HCT116 (cell line): ENCODE data around the gene MAML2. TPM values are rescaled to one million over a fixed set of nuclear protein-coding genes. Genes with fewer than 3 reads are reported as not detected.

ENCODE experiments used
- ATAC-seq: fragments of 200-7000 bp; cut with Tn5 transposase; 2 replicates; pipeline ENCODE4 v1.9.1; 2020; ENCODE audit warnings: mild to moderate bottlenecking, moderate library complexity
- BruUV-seq: library from RNA; stranded (reverse); fragments of 400-500 nt; replicated peaks from 2 replicates; lab custom pipeline; 2021; lab: Mats Ljungman, UMichigan
- CTCF ChIA-PET: fragments of 300-600 bp; sonication (Branson Sonifier 250); formaldehyde crosslinking; loops from one replicate; lab custom pipeline; 2021; ENCODE audit warnings: antibody characterized with exemption; lab: Charles Lee
- POLR2A ChIA-PET: fragments of 300-600, 350-600 bp; sonication (Branson Sonifier 250); formaldehyde crosslinking; loops from one replicate; lab custom pipeline; 2021; ENCODE audit warnings: antibody characterized with exemption; lab: Charles Lee
- RAD21 ChIA-PET, 2 experiments: fragments of 300-600 bp; sonication (Branson Sonifier 250); formaldehyde crosslinking; loops; one replicate each; lab custom pipeline; 2023; ENCODE audit warnings: low total read pairs in 2 of 2; ENCODE audit not compliant: uncharacterized antibody in 2 of 2, unreplicated experiment in 2 of 2, low non-redundant PET in 1 of 2; lab: Charles Lee
- DNase-seq: peaks from one replicate; pipeline ENCODE4 v3.0.0-alpha.2; 2010; ENCODE audit warnings: low read depth, low spot score
- H2AFZ ChIP-seq: fragments of 200-600 bp; shearing (Covaris generic), sonication (generic); 2 replicates; pipeline ENCODE4 v1.6.1; 2017; ENCODE audit warnings: low read depth, mixed run types, mixed read lengths, antibody characterized with exemption, low read length; ENCODE audit not compliant: poor library complexity, severe bottlenecking
- H3K27ac ChIP-seq: 2 replicates; pipeline ENCODE4 v1.5.1; 2012; ENCODE audit warnings: low read depth, low read length
- H3K27me3 ChIP-seq: fragments of 200-600 bp; sonication (generic); 2 replicates; pipeline ENCODE4 v1.6.1; 2016; ENCODE audit warnings: mixed run types, low read length, mixed read lengths; ENCODE audit not compliant: insufficient read depth
- H3K36me3 ChIP-seq, 2 experiments: fragments of 200-500 bp in 1 of 2; fragments of 200-600 bp in 1 of 2; sonication (Bioruptor generic) in 1 of 2; sonication (generic) in 1 of 2; 2 replicates each; pipeline versions ENCODE4 v1.5.1 to v1.6.1; 2014 to 2016; ENCODE audit warnings: low read length in 2 of 2, inconsistent platforms in 1 of 2, mixed read lengths in 1 of 2, mixed run types in 1 of 2; ENCODE audit not compliant: insufficient read depth in 2 of 2, control insufficient read depth in 1 of 2
- H3K4me1 ChIP-seq, 2 experiments: fragments of 200-600 bp in 1 of 2; sonication (generic) in 1 of 2; 2 replicates each; pipeline versions ENCODE4 v1.5.1 to v1.6.1; 2012 to 2017; ENCODE audit warnings: low read length in 2 of 2, inconsistent platforms in 1 of 2, mild to moderate bottlenecking in 1 of 2, mixed read lengths in 1 of 2, mixed run types in 1 of 2, moderate library complexity in 1 of 2; ENCODE audit not compliant: insufficient read depth in 2 of 2, control insufficient read depth in 1 of 2
- H3K4me2 ChIP-seq: fragments of 200-600 bp; sonication (generic); 2 replicates; pipeline ENCODE4 v1.6.1; 2017; ENCODE audit warnings: mixed run types, low read length, mixed read lengths
- H3K4me3 ChIP-seq, 2 experiments: fragments of 200-600 bp in 1 of 2; sonication (generic) in 1 of 2; replicated peaks in 1 of 2; 2 replicates each; pipeline ENCODE4 v1.5.1; 2011 to 2016; ENCODE audit warnings: low read length in 2 of 2, control low read depth in 1 of 2, low read depth in 1 of 2, mild to moderate bottlenecking in 1 of 2, mixed read lengths in 1 of 2, mixed run types in 1 of 2
- H3K79me2 ChIP-seq: fragments of 200-600 bp; sonication (generic); 2 replicates; pipeline ENCODE4 v1.6.1; 2017; ENCODE audit warnings: mild to moderate bottlenecking, mixed run types, low read length, moderate library complexity, mixed read lengths; ENCODE audit not compliant: insufficient read depth
- H3K9ac ChIP-seq: fragments of 200-600 bp; sonication (generic); 2 replicates; pipeline ENCODE4 v1.6.1; 2016; ENCODE audit warnings: low read length, mixed read lengths
- H3K9me2 ChIP-seq: fragments of 200-600 bp; sonication (generic), shearing (Covaris generic); 2 replicates; pipeline ENCODE4 v1.6.1; 2017; ENCODE audit warnings: mixed run types, mild to moderate bottlenecking, moderate library complexity; ENCODE audit not compliant: insufficient read depth
- H3K9me3 ChIP-seq, 2 experiments: fragments of 200-500 bp in 1 of 2; fragments of 200-600 bp in 1 of 2; sonication (Bioruptor generic) in 1 of 2; sonication (generic) in 1 of 2; 2 replicates each; pipeline ENCODE4 v1.6.1; 2014 to 2017; ENCODE audit warnings: low read length in 2 of 2, mixed read lengths in 2 of 2, inconsistent platforms in 1 of 2, low read depth in 1 of 2, mild to moderate bottlenecking in 1 of 2, mixed run types in 1 of 2, moderate library complexity in 1 of 2; ENCODE audit not compliant: control insufficient read depth in 1 of 2, insufficient read depth in 1 of 2
- H4K20me1 ChIP-seq: fragments of 200-600 bp; sonication (generic), shearing (Covaris generic); 2 replicates; pipeline ENCODE4 v1.6.1; 2017; ENCODE audit warnings: mixed run types, mild to moderate bottlenecking, moderate library complexity; ENCODE audit not compliant: insufficient read depth
- CBX3 ChIP-seq: IDR thresholded peaks from 2 replicates; pipeline ENCODE4 v1.6.1; 2012; ENCODE audit warnings: low read depth
- EGR1 ChIP-seq: IDR thresholded peaks from 2 replicates; pipeline ENCODE4 v1.6.1; 2012; ENCODE audit warnings: low read depth
- ELF1 ChIP-seq: IDR thresholded peaks from 2 replicates; pipeline ENCODE4 v1.6.1; 2012; ENCODE audit warnings: low read depth, borderline replicate concordance
- EZH2 ChIP-seq: fragments of 200-600 bp; sonication (generic); IDR thresholded peaks from 2 replicates; pipeline ENCODE4 v1.6.1; 2017; ENCODE audit warnings: antibody characterized with exemption, mixed run types
- EZH2phosphoT487 ChIP-seq: fragments of 200-600 bp; IDR thresholded peaks from 2 replicates; pipeline ENCODE4 v1.6.1; 2018; ENCODE audit warnings: antibody characterized with exemption, borderline replicate concordance
- FOSL1 ChIP-seq: IDR thresholded peaks from 2 replicates; pipeline ENCODE4 v1.6.1; 2012; ENCODE audit warnings: low read depth
- JUND ChIP-seq: IDR thresholded peaks from 2 replicates; pipeline ENCODE4 v1.6.1; 2012
- POLR2AphosphoS5 ChIP-seq: IDR thresholded peaks from 2 replicates; pipeline ENCODE4 v1.6.1; 2011; ENCODE audit warnings: mild to moderate bottlenecking, low read depth, low read length, moderate library complexity
- RAD21 ChIP-seq: IDR thresholded peaks from 2 replicates; pipeline ENCODE4 v1.6.1; 2012; ENCODE audit warnings: low read depth, mild to moderate bottlenecking
- REST ChIP-seq: IDR thresholded peaks from 2 replicates; pipeline ENCODE4 v1.6.1; 2012; ENCODE audit warnings: low read depth
- SIN3A ChIP-seq: IDR thresholded peaks from 2 replicates; pipeline ENCODE4 v1.6.1; 2012; ENCODE audit warnings: low read depth
- SP1 ChIP-seq: IDR thresholded peaks from 2 replicates; pipeline ENCODE4 v1.6.1; 2012; ENCODE audit warnings: low read depth
- SRF ChIP-seq: IDR thresholded peaks from 2 replicates; pipeline ENCODE4 v1.6.1; 2012; ENCODE audit warnings: low read depth
- TCF7L2 ChIP-seq: IDR thresholded peaks from 2 replicates; pipeline ENCODE4 v1.7.0; 2011; ENCODE audit warnings: borderline replicate concordance, inconsistent platforms; ENCODE audit not compliant: insufficient read depth, insufficient read length; ENCODE audit errors: extremely low read depth
- ZBTB33 ChIP-seq: IDR thresholded peaks from 2 replicates; pipeline ENCODE4 v1.6.1; 2011; ENCODE audit warnings: mild to moderate bottlenecking, low read length, moderate library complexity; ENCODE audit not compliant: insufficient replicate concordance; ENCODE audit errors: extremely low read depth
- ZFX ChIP-seq: fragments of 450-650 bp; IDR thresholded peaks from 2 replicates; pipeline ENCODE4 v1.6.1; 2017
- ZNF274 ChIP-seq: fragments of 200-500 bp; sonication (Bioruptor generic); IDR thresholded peaks from 2 replicates; pipeline ENCODE4 v1.6.1; 2014; ENCODE audit warnings: mild to moderate bottlenecking, low read depth, low read length, inconsistent platforms
- intact Hi-C: fragments of 100-400 bp; cut with micrococcal nuclease; formaldehyde crosslinking; loops from 2 replicates; pipeline ENCODE4 v1.10.0; 2022
- total RNA-seq: library from RNA; stranded (reverse); gene quantifications from one replicate; pipeline ENCODE4 v1.2.1, GENCODE V29; 2021; ENCODE audit not compliant: unreplicated experiment
- TF ChIP-seq, protein P1 (sequence below): IDR thresholded peaks from 2 replicates; pipeline ENCODE4 v1.6.1; 2012
- TF ChIP-seq, protein P2 (sequence below), 3 experiments: fragments of 200-600 bp in 1 of 3; sonication (generic) in 1 of 3; IDR thresholded peaks in 2 of 3; conservative IDR thresholded peaks in 1 of 3; 2 replicates each; pipeline ENCODE4 v1.5.1; 2012 to 2017; ENCODE audit warnings: low read depth in 2 of 3, low read length in 2 of 3, antibody characterized with exemption in 1 of 3, borderline replicate concordance in 1 of 3, control low read depth in 1 of 3, mild to moderate bottlenecking in 1 of 3, mixed read lengths in 1 of 3, mixed run types in 1 of 3, moderate library complexity in 1 of 3; ENCODE audit not compliant: insufficient read depth in 1 of 3
- TF ChIP-seq, protein P3 (sequence below): IDR thresholded peaks from 2 replicates; pipeline ENCODE4 v1.6.1; 2012

The MAML2 gene
- total RNA-seq, 1 experiment from 2014 or later: 2.6 TPM

DNA sequence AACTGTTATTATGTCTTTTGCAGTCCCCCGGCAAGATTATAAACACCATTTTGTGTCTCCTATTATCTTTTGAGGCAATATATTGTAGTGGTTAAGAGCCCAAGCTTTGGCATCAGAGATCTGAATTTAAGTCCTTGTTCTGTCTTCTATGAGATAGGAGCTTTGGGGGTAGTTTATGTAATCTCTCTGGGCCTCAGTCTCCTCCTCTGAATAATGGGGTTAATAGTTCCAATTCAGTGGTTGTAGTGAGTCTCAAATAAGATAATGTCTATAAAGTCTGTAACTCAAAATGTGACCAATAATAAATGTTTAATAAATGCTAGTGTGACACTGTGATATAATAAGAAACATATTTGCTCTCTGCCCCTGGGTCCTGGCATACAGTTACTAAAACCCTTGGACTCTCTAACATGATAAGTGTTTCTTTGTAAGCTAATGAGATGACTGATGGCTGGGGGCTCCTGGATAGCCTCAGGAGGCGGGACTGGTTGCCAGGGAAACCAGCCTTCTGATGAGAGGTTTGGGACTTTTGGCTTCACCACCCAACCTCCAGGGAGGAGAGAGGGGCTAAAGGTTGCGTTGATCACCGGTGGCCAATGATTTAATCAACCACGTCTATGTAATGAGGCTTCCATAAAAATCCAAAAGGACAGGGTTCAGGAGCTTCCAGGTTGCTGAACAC lies 235.7 kb downstream of the MAML2 start:
- BruUV-seq: no TSS peak
- no peak for TF ChIP-seq FOSL1
- TF ChIP-seq, protein P1, sequence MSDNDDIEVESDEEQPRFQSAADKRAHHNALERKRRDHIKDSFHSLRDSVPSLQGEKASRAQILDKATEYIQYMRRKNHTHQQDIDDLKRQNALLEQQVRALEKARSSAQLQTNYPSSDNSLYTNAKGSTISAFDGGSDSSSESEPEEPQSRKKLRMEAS: no peak
- no peak for TF ChIP-seq RAD21
- no peak for TF ChIP-seq JUND
- TF ChIP-seq SIN3A: no peak
- no peak for TF ChIP-seq SRF
- TF ChIP-seq EZH2phosphoT487: no peak
- TF ChIP-seq SP1: no peak
- TF ChIP-seq POLR2AphosphoS5: no peak
- no peak for TF ChIP-seq REST
- TF ChIP-seq EZH2: no peak
- no peak for TF ChIP-seq EGR1
- TF ChIP-seq, protein P2, sequence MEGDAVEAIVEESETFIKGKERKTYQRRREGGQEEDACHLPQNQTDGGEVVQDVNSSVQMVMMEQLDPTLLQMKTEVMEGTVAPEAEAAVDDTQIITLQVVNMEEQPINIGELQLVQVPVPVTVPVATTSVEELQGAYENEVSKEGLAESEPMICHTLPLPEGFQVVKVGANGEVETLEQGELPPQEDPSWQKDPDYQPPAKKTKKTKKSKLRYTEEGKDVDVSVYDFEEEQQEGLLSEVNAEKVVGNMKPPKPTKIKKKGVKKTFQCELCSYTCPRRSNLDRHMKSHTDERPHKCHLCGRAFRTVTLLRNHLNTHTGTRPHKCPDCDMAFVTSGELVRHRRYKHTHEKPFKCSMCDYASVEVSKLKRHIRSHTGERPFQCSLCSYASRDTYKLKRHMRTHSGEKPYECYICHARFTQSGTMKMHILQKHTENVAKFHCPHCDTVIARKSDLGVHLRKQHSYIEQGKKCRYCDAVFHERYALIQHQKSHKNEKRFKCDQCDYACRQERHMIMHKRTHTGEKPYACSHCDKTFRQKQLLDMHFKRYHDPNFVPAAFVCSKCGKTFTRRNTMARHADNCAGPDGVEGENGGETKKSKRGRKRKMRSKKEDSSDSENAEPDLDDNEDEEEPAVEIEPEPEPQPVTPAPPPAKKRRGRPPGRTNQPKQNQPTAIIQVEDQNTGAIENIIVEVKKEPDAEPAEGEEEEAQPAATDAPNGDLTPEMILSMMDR (IDR thresholded peaks at IDR 0.05 in 2 of 3, conservative IDR thresholded peaks at IDR 0.05 in 1 of 3; ENCODE audit: borderline replicate concordance in 1 of 3, insufficient read depth in 1 of 3, low read depth in 2 of 3, low read length in 2 of 3): no peak
- no peak for TF ChIP-seq ZNF274
- TF ChIP-seq ZBTB33: no peak
- no peak for TF ChIP-seq TCF7L2
- no peak for TF ChIP-seq CBX3
- no peak for TF ChIP-seq ELF1
- TF ChIP-seq ZFX: no peak
- TF ChIP-seq, protein P3, sequence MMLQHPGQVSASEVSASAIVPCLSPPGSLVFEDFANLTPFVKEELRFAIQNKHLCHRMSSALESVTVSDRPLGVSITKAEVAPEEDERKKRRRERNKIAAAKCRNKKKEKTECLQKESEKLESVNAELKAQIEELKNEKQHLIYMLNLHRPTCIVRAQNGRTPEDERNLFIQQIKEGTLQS: no peak
- Histone ChIP-seq H4K20me1 (no peaks in the 10 kb centered on the region), H3K27ac (no peak overlapping the region), H3K27me3 (no peaks in the 10 kb centered on the region), H2AFZ (no peak overlapping the region), H3K79me2 (no peaks in the 10 kb centered on the region), H3K4me2 (no peak overlapping the region), H3K9me2 (no peaks in the 10 kb centered on the region), H3K4me1 (peaks cover 0 to 5% of the 10 kb centered on the region in 2 experiments; a peak in 1 of 4 replicates), H3K4me3 (no peak overlapping the region), H3K9ac (no peak overlapping the region), H3K36me3 (no peaks in the 10 kb centered on the region), H3K9me3 (no peaks in the 10 kb centered on the region)
- ChIA-PET POLR2A (no interaction called here), RAD21 (no interaction called here), CTCF (no interaction called here)
- DNase-seq: no peak
- ATAC-seq: no peak
- intact Hi-C loops: no loop called here
